NT2/D1 (cell line): ENCODE results near the gene FAM118A.
"Not testable (repeated sequence)": the region's sequence is repeated elsewhere in the genome, so short reads cannot be mapped to it uniquely, and the experiment has no call there.

ENCODE experiments used
- DNase-seq: peaks from one replicate; pipeline ENCODE4 v3.0.0-alpha.2; 2011; ENCODE audit warnings: low read depth, low spot score
- H3K27me3 ChIP-seq: 2 replicates; pipeline ENCODE4 v1.6.0; 2011; ENCODE audit warnings: mild to moderate bottlenecking; ENCODE audit not compliant: insufficient read length, insufficient read depth
- H3K36me3 ChIP-seq: 2 replicates; pipeline ENCODE4 v1.6.1; 2011; ENCODE audit warnings: mild to moderate bottlenecking, low read length, mixed read lengths; ENCODE audit not compliant: insufficient read depth, insufficient read length
- H3K4me1 ChIP-seq: 2 replicates; pipeline ENCODE4 v1.5.1; 2011; ENCODE audit not compliant: insufficient read depth, insufficient read length
- H3K4me3 ChIP-seq: 2 replicates; pipeline ENCODE4 v1.5.1; 2011; ENCODE audit warnings: low read depth; ENCODE audit not compliant: insufficient read length
- H3K9ac ChIP-seq: 2 replicates; pipeline ENCODE4 v1.6.0; 2011; ENCODE audit warnings: low read depth; ENCODE audit not compliant: insufficient read length
- H3K9me3 ChIP-seq: 2 replicates; pipeline ENCODE4 v1.5.1; 2011; ENCODE audit warnings: mild to moderate bottlenecking, low read length; ENCODE audit not compliant: insufficient read depth
- SUZ12 ChIP-seq: IDR thresholded peaks from 2 replicates; pipeline ENCODE4 v1.6.1; 2011; ENCODE audit not compliant: insufficient read length, insufficient read depth; ENCODE audit errors: extremely low read depth
- YY1 ChIP-seq: IDR thresholded peaks from 2 replicates; pipeline ENCODE4 v1.6.1; 2011; ENCODE audit not compliant: insufficient read length, insufficient read depth
- ZNF274 ChIP-seq: IDR thresholded peaks from 2 replicates; pipeline ENCODE4 v1.6.1; 2011; ENCODE audit warnings: mild to moderate bottlenecking, low read depth, low read length

Gene FAM118A

GRCh38 chr22:45273452-45274075 lies 36.2 kb upstream of the FAM118A start:
- Histone ChIP-seq H3K4me1 (peaks cover 5% of the 10 kb centered on the region), H3K9ac (no peak overlapping the region), H3K36me3 (no peaks in the 10 kb centered on the region), H3K4me3 (no peak overlapping the region), H3K27me3 (peaks cover 16% of the 10 kb centered on the region), H3K9me3 (no peaks in the 10 kb centered on the region)
- no peak for DNase-seq
- no peak for TF ChIP-seq YY1
- no peak for TF ChIP-seq ZNF274
- no peak for TF ChIP-seq SUZ12

- TF ChIP-seq ZNF274 (no peak), YY1 (no peak), SUZ12 (no peak)
- Histone ChIP-seq H3K36me3 (no peaks in the 10 kb centered on the region), H3K9me3 (no peaks in the 10 kb centered on the region), H3K27me3 (no peaks in the 10 kb centered on the region), H3K4me1 (no peaks in the 10 kb centered on the region), H3K9ac (no peak overlapping the region), H3K4me3 (no peak overlapping the region)
- no peak for DNase-seq
Observed at GRCh38 chr22:45276507-45277105, 33.1 kb upstream of the FAM118A start.

GRCh38 chr22:45277720-45278119 lies 32.0 kb upstream of the FAM118A start:
- not testable (repeated sequence) for DNase-seq, H3K27me3 ChIP-seq, H3K9me3 ChIP-seq, H3K4me3 ChIP-seq, H3K4me1 ChIP-seq, H3K9ac ChIP-seq, H3K36me3 ChIP-seq

- Histone ChIP-seq H3K9ac (no peak overlapping the region), H3K36me3 (no peaks in the 10 kb centered on the region), H3K4me3 (no peak overlapping the region), H3K9me3 (no peaks in the 10 kb centered on the region), H3K4me1 (no peaks in the 10 kb centered on the region), H3K27me3 (peaks cover 6% of the 10 kb centered on the region)
- TF ChIP-seq ZNF274 (no peak), SUZ12 (no peak), YY1 (no peak)
- DNase-seq: no peak
Observed at GRCh38 chr22:45278125-45278524, 31.6 kb upstream of the FAM118A start.

- Histone ChIP-seq H3K4me3 (no peak overlapping the region), H3K9ac (no peak overlapping the region), H3K36me3 (no peaks in the 10 kb centered on the region), H3K4me1 (peaks cover under 1% of the 10 kb centered on the region), H3K9me3 (no peaks in the 10 kb centered on the region), H3K27me3 (peaks cover 23% of the 10 kb centered on the region)
- DNase-seq: no peak
- TF ChIP-seq YY1: no peak
- TF ChIP-seq ZNF274: no peak
- TF ChIP-seq SUZ12: no peak
Observed at GRCh38 chr22:45280587-45280980, 29.1 kb upstream of the FAM118A start.

GRCh38 chr22:45281010-45281409 lies 28.7 kb upstream of the FAM118A start:
- Histone ChIP-seq H3K4me1 (peaks cover 5% of the 10 kb centered on the region), H3K9me3 (no peaks in the 10 kb centered on the region), H3K27me3 (peaks cover 23% of the 10 kb centered on the region), H3K36me3 (no peaks in the 10 kb centered on the region), H3K4me3 (no peak overlapping the region), H3K9ac (no peak overlapping the region)
- DNase-seq: no peak
- TF ChIP-seq YY1 (no peak), SUZ12 (no peak), ZNF274 (no peak)

GRCh38 chr22:45284705-45285262 lies 24.9 kb upstream of the FAM118A start, which contains the start of gene UPK3A:
UPK3A (plus strand) TSS chr22:45284949; CDS start chr22:45285014, 65 bp downstream.
- peaks cover 15% of the 10 kb centered on the region for H3K4me1 ChIP-seq
- peak within 1 kb of the TSS; percentile 39 for H3K4me3 ChIP-seq
- DNase-seq: no peak
- H3K36me3 ChIP-seq: no peaks in the 10 kb centered on the region
- peak within 1 kb of the TSS; percentile 32 for H3K9ac ChIP-seq
- no peaks in the 10 kb centered on the region for H3K9me3 ChIP-seq
- H3K27me3 ChIP-seq: peaks cover 23% of the 10 kb centered on the region
- TF ChIP-seq YY1 (no peak), ZNF274 (no peak), SUZ12 (no peak)
